Hematopoietic multipotent progenitor cell (in vitro differentiated cells): Measurements from ENCODE around the gene EXOSC7. TPM values are rescaled to one million over a fixed set of nuclear protein-coding genes. Genes with fewer than 3 reads are reported as not detected.
"Not testable (repeated sequence)": the region's sequence is repeated elsewhere in the genome, so short reads cannot be mapped to it uniquely, and the experiment has no call there.

ENCODE experiments used
- DNase-seq, 3 donors: peaks; one replicate each; pipeline ENCODE4 v3.0.0-alpha.2; 2011 to 2015; ENCODE audit warnings: low read depth in 2 of 3, low spot score in 2 of 3
- total RNA-seq: library from RNA; depleted of rRNA; stranded (reverse); fragments of >200 nt; gene quantifications from one replicate; pipeline ENCODE4 v1.2.3, GENCODE V29; 2012

Gene EXOSC7
- total RNA-seq, 1 donor = 24.2 TPM

DNA sequence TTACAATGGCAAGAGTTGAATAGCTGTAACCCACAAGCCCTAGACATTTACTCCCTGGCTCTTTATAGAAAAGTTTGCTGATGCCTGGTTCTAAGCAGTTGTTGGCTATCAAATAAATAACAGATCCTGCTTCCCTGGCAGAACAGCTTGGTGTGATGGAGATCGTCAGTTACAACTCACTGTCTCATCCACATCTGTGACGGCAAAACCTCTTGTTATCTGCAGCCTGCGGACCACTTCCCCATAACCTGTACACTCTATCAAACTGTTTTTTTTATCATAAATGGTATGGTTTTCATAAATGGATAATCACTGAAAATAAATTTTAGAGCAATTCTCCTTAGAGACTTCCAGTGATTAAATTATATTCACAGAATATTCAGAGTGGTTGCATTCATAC is 14.2 kb upstream of the EXOSC7 start:
- no peak for DNase-seq

GRCh38 chr3:44962621-44963393 is 13.2 kb upstream of the EXOSC7 start:
- no peak for DNase-seq

DNA sequence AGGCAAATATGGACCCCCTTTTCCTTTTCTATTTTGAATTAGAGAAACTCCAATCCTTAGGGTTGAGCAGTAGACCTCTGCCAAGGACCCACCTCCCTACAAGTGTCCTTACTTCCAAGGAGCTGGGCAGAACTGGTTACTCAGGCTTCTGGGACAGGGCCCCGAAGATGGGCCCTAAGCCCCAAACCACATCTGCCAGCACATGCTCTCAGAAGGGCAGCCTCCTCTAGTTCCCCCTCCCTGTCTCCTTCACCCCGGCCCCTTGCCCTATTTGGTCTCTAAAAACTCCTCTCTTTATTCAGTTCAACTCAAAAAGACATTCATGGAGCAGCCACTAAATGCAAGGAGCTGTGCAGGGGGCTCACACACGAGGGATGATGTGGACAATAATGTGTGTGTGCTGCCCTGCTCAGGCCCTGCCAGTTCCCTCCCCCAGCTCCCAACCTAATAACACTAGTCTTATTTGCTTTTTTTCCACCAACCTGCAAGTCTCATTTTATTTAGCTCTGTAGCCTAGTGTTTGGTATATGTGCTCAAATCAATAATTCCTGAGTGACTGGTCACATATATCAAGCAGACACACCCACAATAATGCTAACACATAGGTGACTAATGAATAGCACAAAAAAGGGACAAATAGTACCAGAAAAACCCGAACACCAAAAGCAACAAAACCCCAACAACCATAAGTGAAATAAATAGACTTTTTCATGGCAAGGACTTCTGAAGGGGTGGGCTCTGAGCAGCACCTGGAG is 12.3 kb upstream of the EXOSC7 start:
- DNase-seq = no peak

DNA sequence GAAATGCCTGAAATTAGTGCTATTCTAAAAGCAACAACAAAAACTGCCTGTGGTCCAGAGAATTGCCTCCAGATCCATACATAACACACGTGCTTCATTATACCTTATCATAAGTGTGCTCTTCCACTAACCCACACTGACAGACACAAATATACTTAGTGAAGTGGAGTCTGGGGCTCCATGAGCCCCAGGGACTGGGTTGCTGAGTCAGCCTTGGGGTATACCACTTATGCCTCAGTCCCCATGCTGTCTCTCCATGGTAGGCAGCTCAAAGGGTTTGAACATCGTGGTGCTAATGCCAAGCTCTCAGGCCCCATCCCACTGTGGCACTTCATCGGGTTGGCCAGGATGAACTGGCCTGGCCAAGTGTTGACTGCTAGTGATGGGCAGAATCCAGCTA is 10.9 kb upstream of the EXOSC7 start:
- no peak for DNase-seq

- peak in 1 of 3 donors; percentile 32 for DNase-seq
Observed at GRCh38 chr3:44966795-44967278, 9.2 kb upstream of the EXOSC7 start.

DNA sequence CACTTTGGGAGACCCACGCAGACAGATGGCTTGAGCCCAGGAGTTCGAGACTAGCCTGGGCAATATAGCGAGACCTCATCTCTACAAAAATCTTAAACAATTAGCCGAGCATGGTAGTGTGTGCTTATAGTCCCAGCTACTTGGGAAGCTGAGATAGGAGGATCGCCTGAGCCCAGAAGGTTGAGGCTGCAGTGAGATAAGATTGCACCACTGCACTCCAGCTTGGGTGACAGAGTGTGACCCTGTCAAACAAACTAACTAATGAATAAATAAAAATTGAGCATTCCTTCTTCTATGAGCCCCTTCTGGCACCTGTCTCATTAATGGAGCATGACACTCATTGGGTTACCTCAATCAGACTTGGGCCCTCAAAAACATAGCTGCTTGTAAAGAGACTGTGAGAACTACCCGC is 7.6 kb upstream of the EXOSC7 start:
- DNase-seq = no peak

GRCh38 chr3:44969154-44969827 is 6.8 kb upstream of the EXOSC7 start:
- no peak for DNase-seq

GRCh38 chr3:44969828-44970179 is 6.2 kb upstream of the EXOSC7 start:
- no peak for DNase-seq

- DNase-seq = no peak
Observed at GRCh38 chr3:44970926-44971490, 5.0 kb upstream of the EXOSC7 start.

DNA sequence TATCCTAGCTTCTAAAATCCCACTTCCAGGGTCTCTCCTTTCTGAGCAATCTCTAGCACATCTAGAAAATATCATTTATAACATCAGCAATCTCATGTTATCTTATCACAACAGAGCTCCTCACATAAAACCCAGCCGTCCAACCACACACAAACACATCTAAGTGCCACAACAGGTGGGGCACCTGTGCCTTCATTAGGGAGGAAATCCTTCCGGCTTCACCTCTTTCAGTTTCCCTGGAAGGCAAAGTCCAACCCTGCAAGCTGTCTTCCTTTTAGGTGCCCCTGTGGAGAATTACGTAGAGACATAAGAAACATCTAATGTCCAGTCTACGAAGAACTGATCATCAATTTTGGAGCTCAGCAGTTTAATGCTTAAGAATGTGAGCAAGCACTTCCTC is 1.6 kb upstream of the EXOSC7 start:
- DNase-seq = no peak

- DNase-seq = no peak
Observed at GRCh38 chr3:44981220-44981619, 5.2 kb downstream of the EXOSC7 start.

DNA sequence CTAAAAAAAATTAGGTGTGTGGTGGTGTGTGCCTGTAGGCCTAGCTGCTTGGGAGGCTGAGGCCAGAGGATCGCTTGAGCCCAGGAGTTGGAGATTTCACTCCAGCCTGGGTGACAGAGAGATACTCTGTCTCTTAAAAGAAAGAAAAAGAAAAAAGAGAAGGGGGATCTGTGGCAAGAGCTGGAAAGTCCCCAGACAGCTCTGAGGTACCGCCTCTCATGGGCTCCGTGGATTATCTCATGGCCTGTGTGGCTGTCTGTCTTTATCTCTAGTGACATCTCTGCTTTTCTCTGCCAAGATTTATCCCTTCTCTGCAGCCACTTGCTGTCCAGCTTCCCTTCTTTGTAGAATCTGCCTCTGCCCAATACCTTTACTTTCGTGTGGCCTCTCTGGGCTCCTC is 5.7 kb downstream of the EXOSC7 start:
- peak in 2 of 3 donors; percentile 27 to 35 for DNase-seq

GRCh38 chr3:44982817-44983216 is 6.8 kb downstream of the EXOSC7 start:
- no peak for DNase-seq

DNA sequence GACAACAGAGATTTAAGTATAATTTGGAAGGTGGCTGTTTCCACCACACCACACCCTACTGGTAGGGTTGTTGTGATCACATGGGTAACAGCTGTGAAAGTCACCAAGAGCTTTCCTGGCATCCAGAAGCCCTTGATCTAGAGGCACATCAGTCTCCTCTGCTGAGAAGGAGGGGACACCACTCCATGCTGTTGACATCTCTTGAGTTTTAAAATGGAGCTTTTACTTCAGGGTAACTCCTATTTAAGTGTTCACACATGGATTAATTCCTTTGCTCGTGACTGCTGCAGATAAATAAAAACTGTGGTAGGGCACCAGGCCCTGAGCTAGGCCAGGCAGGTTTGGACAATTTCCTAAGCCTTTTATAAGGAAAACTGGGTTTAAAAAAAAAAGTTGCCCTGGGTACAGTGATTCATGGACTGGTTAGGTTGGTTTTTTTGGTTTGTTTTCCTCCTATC is 7.5 kb downstream of the EXOSC7 start:
- no peak for DNase-seq

- DNase-seq = no peak
Observed at GRCh38 chr3:44984335-44984734, 8.3 kb downstream of the EXOSC7 start.

DNA sequence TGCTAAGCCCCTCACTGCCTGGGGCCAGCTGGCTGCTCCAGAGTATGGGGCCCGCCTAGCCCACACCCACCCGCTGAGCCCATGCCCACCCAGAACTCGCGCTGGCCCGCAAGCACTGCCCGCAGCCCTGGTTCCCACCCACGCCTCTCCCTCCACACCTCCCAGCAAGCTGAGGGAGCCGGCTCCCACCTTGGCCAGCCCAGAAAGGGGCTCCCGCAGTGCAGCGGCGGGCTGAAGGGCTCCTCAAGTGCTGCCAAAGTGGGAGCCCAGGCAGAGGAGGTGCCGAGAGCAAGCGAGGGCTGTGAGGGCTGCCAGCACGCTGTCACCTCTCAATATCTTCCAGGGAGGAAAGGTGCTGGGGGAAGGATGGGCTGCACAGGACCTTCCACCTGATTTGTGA is 10.3 kb downstream of the EXOSC7 start:
- not testable (repeated sequence) for DNase-seq

- no peak for DNase-seq
Observed at GRCh38 chr3:44987332-44987731, 11.3 kb downstream of the EXOSC7 start.

GRCh38 chr3:44988073-44988472 is 12.0 kb downstream of the EXOSC7 start:
- DNase-seq = peak in 1 of 3 donors; percentile 28

- DNase-seq = no peak
Observed at GRCh38 chr3:44989141-44989540, 13.1 kb downstream of the EXOSC7 start.

GRCh38 chr3:44989636-44990373 is 13.8 kb downstream of the EXOSC7 start:
- DNase-seq = no peak
